ENCODE results near the gene LRRC38. TPM values are rescaled to one million over a fixed set of nuclear protein-coding genes. Genes with fewer than 3 reads are reported as not detected.

Gene LRRC38
- total and polyA plus RNA-seq, 2 of the 4 experiments (the other 2 are of a cell fraction): not detected

DNA sequence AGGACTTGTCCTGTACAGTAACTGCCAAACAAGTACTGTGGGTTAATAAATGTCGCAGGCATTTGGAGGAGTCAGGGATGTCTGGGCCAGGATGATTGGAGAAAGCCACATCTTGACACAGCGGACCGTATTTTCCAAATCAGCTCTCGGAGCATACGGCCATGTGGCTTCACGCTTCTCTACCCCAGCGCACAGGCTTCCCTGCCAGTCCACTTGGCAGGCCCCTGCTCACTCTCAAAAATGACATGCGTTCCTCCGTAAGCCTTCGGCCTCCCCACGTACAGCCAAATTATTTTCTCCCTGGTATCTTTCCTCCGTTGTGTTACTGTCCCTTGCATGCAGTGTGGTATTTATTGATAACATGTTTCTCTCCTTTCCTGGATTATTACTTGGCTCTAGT, 7.2 kb upstream of the LRRC38 start:
- H3K36me3 ChIP-seq (ENCODE audit: control insufficient read depth, insufficient read depth, low read length): no peaks in the 10 kb centered on the region
- H3K9me1 ChIP-seq (ENCODE audit: insufficient read depth, low read length): no peaks in the 10 kb centered on the region
- no peaks in the 10 kb centered on the region for H3K4me1 ChIP-seq (ENCODE audit: control insufficient read depth, insufficient read depth, low read length)
- DNase-seq (no peak), ATAC-seq (ENCODE audit: low read depth) (no peak)
- ChIA-PET POLR2A (ENCODE audit: unreplicated experiment) (no interaction called here), CTCF (no interaction called here)
- H3K9me3 ChIP-seq (ENCODE audit: control insufficient read depth, insufficient read depth, low read length): peaks cover 30% of the 10 kb centered on the region
- no peak overlapping the region for H2AK9ac ChIP-seq (replicated peaks; ENCODE audit: low read depth, low read length, poor library complexity)
- dilution Hi-C loops (cut with HindIII; ENCODE audit: low sequenced_read_pairs, unreplicated experiment): no loop called here
- H2BK15ac ChIP-seq (ENCODE audit: low read depth, low read length): no peak overlapping the region
- no peaks in the 10 kb centered on the region for H3K79me1 ChIP-seq (ENCODE audit: low read depth in 1 of 2, low read length in 2 of 2)
- H3K27me3 ChIP-seq (ENCODE audit: control insufficient read depth, insufficient read depth, low read length): no peaks in the 10 kb centered on the region
- H2BK20ac ChIP-seq (ENCODE audit: low read depth, low read length): no peak overlapping the region
- intact Hi-C loops (cut with micrococcal nuclease): no loop called here
- no peaks in the 10 kb centered on the region for H4K20me1 ChIP-seq (ENCODE audit: insufficient read depth, low read length)
- no peak overlapping the region for H2AK5ac ChIP-seq (ENCODE audit: low read depth, low read length)
- H3K4me3 ChIP-seq (ENCODE audit: insufficient read depth, low read depth, low read length): no peak overlapping the region
- 100% methylated on average over 1 of the region's 12 CpGs; no CpG with 5 or more reads in 1 of the 2 experiments for WGBS, 2 experiments (ENCODE audit: extremely low coverage in 2 of 2, insufficient read length in 1 of 2)
- no peak overlapping the region for H4K91ac ChIP-seq (ENCODE audit: insufficient read depth, low read depth, low read length)
- no peak overlapping the region for H2BK5ac ChIP-seq (ENCODE audit: low read depth, low read length, poor library complexity, severe bottlenecking)
- H3K14ac ChIP-seq (replicated peaks; ENCODE audit: low read depth, low read length): no peak overlapping the region
- H3K9ac ChIP-seq (ENCODE audit: low read depth, low read length): no peak overlapping the region
- no peak overlapping the region for H4K8ac ChIP-seq (ENCODE audit: low read depth in 2 of 2, low read length in 2 of 2)
- no peak overlapping the region for H3K23ac ChIP-seq (ENCODE audit: low read depth, low read length)
- TF ChIP-seq NFE2L2 (IDR thresholded peaks at IDR 0.05; ENCODE audit: low read depth, low read length): no peak
- H3K4me2 ChIP-seq (ENCODE audit: low read depth, low read length): no peak overlapping the region
- H3K56ac ChIP-seq (ENCODE audit: extremely low read depth, insufficient read depth, low read length): no peak overlapping the region
- in situ Hi-C loops (cut with MboI; ENCODE audit: low sequenced_read_pairs): no loop called here
- no peak overlapping the region for H3K4ac ChIP-seq (ENCODE audit: low read depth, low read length)
- no peak overlapping the region for H2AFZ ChIP-seq (replicated peaks; ENCODE audit: low read length, poor library complexity)
- H2BK120ac ChIP-seq (ENCODE audit: low read depth, low read length): no peak overlapping the region
- BruUV-seq (replicated peaks): no TSS peak
- no peak overlapping the region for H3K18ac ChIP-seq (ENCODE audit: low read depth, low read length)
- H3K27ac ChIP-seq (ENCODE audit: insufficient read depth, low read length): no peak overlapping the region
- H4K5ac ChIP-seq (ENCODE audit: low read depth, low read length): no peak overlapping the region
